Endothelial cell (in vitro differentiated cells): ENCODE data around the gene SPG11. TPM values are rescaled to one million over a fixed set of nuclear protein-coding genes. Genes with fewer than 3 reads are reported as not detected.
"Not testable (repeated sequence)": the region's sequence is repeated elsewhere in the genome, so short reads cannot be mapped to it uniquely, and the experiment has no call there.

ENCODE experiments used
- DNase-seq: peaks from one replicate; pipeline ENCODE4 v3.0.0; 2021; ENCODE audit warnings: low spot score
- H3K27ac Mint-ChIP-seq: one replicate; pipeline ENCODE4 v1.8.0; 2021; ENCODE audit warnings: mixed read lengths, inconsistent platforms; ENCODE audit not compliant: unreplicated experiment
- H3K27me3 Mint-ChIP-seq: one replicate; pipeline ENCODE4 v1.8.0; 2021; ENCODE audit warnings: mild to moderate bottlenecking, moderate library complexity, mixed read lengths, inconsistent platforms; ENCODE audit not compliant: unreplicated experiment
- H3K36me3 Mint-ChIP-seq: one replicate; pipeline ENCODE4 v1.8.0; 2021; ENCODE audit warnings: mild to moderate bottlenecking, low read depth, mixed read lengths, inconsistent platforms; ENCODE audit not compliant: unreplicated experiment
- H3K4me1 Mint-ChIP-seq: one replicate; pipeline ENCODE4 v1.8.0; 2021; ENCODE audit warnings: mild to moderate bottlenecking, mixed read lengths, inconsistent platforms; ENCODE audit not compliant: unreplicated experiment
- H3K4me3 Mint-ChIP-seq: one replicate; pipeline ENCODE4 v1.8.0; 2021; ENCODE audit warnings: mild to moderate bottlenecking, mixed read lengths, inconsistent platforms; ENCODE audit not compliant: unreplicated experiment
- H3K9me3 Mint-ChIP-seq: one replicate; pipeline ENCODE4 v1.8.0; 2021; ENCODE audit warnings: mixed read lengths, inconsistent platforms; ENCODE audit not compliant: unreplicated experiment
- CTCF ChIP-seq: fragments of 200-600 bp; sonication (generic); IDR thresholded peaks from one replicate; pipeline ENCODE4 v1.5.0; 2021; ENCODE audit warnings: antibody characterized with exemption; ENCODE audit not compliant: unreplicated experiment
- total RNA-seq: library from RNA; stranded (reverse); fragmentation: NEBNext Ultra II Directional; extraction: Animal tissue kit (Norgen Biotek cat#: 25700); gene quantifications from one replicate; pipeline ENCODE4 v1.2.1, GENCODE V29; 2021; ENCODE audit not compliant: unreplicated experiment

Gene SPG11
- total RNA-seq, 1 donor from 2014 or later = 37.1 TPM

GRCh38 chr15:44705986-44706385 lies 42.5 kb upstream of the SPG11 start:
- Mint-ChIP-seq H3K9me3 (no peaks in the 10 kb centered on the region), H3K4me3 (no peak overlapping the region), H3K27ac (no peak overlapping the region), H3K27me3 (peaks cover 1% of the 10 kb centered on the region), H3K4me1 (peaks cover 2% of the 10 kb centered on the region), H3K36me3 (no peaks in the 10 kb centered on the region)
- DNase-seq = no peak
- no peak for TF ChIP-seq CTCF

- H3K9me3 Mint-ChIP-seq, H3K4me3 Mint-ChIP-seq, H3K4me1 Mint-ChIP-seq, DNase-seq, H3K27ac Mint-ChIP-seq, H3K36me3 Mint-ChIP-seq, H3K27me3 Mint-ChIP-seq: not testable (repeated sequence)
These were observed 37.2 kb upstream of the SPG11 start for GRCh38 chr15:44700676-44701075.

GRCh38 chr15:44698641-44699040 lies 35.2 kb upstream of the SPG11 start:
- H3K9me3 Mint-ChIP-seq = no peaks in the 10 kb centered on the region
- H3K27ac Mint-ChIP-seq = no peak overlapping the region
- no peak for DNase-seq
- no peak for TF ChIP-seq CTCF
- H3K27me3 Mint-ChIP-seq = peaks cover 1% of the 10 kb centered on the region
- H3K36me3 Mint-ChIP-seq = no peaks in the 10 kb centered on the region
- H3K4me1 Mint-ChIP-seq = no peaks in the 10 kb centered on the region
- no peak overlapping the region for H3K4me3 Mint-ChIP-seq

- no peak overlapping the region for H3K4me3 Mint-ChIP-seq
- no peaks in the 10 kb centered on the region for H3K9me3 Mint-ChIP-seq
- H3K4me1 Mint-ChIP-seq = no peaks in the 10 kb centered on the region
- no peak overlapping the region for H3K27ac Mint-ChIP-seq
- TF ChIP-seq CTCF = no peak
- no peaks in the 10 kb centered on the region for H3K36me3 Mint-ChIP-seq
- no peaks in the 10 kb centered on the region for H3K27me3 Mint-ChIP-seq
- DNase-seq = no peak
These were observed 33.6 kb upstream of the SPG11 start for GRCh38 chr15:44697014-44697413.

GRCh38 chr15:44695294-44695693 lies 31.8 kb upstream of the SPG11 start:
- H3K4me3 Mint-ChIP-seq = no peak overlapping the region
- no peak overlapping the region for H3K27ac Mint-ChIP-seq
- no peaks in the 10 kb centered on the region for H3K36me3 Mint-ChIP-seq
- no peak for TF ChIP-seq CTCF
- no peaks in the 10 kb centered on the region for H3K4me1 Mint-ChIP-seq
- no peak for DNase-seq
- no peaks in the 10 kb centered on the region for H3K9me3 Mint-ChIP-seq
- no peaks in the 10 kb centered on the region for H3K27me3 Mint-ChIP-seq

- Mint-ChIP-seq H3K27me3 (no peaks in the 10 kb centered on the region), H3K27ac (no peak overlapping the region), H3K4me1 (no peaks in the 10 kb centered on the region), H3K9me3 (no peaks in the 10 kb centered on the region), H3K4me3 (no peak overlapping the region), H3K36me3 (no peaks in the 10 kb centered on the region)
- DNase-seq = no peak
- TF ChIP-seq CTCF = no peak
These were observed 31.0 kb upstream of the SPG11 start for GRCh38 chr15:44694416-44694815.
